Heart left ventricle (tissue), 16 donors: ENCODE data around the gene KITLG. TPM values are rescaled to one million over a fixed set of nuclear protein-coding genes. Genes with fewer than 3 reads are reported as not detected.

Experiments used
- ATAC-seq, 4 donors: fragments of 200-7000 bp; cut with Tn5 transposase; one replicate each; pipeline ENCODE4 v1.9.1; 2020 to 2022; ENCODE audit warnings: moderate library complexity in 4 of 4, mild to moderate bottlenecking in 3 of 4, moderate number of reproducible peaks in 1 of 4
- DNase-seq, 5 donors: peaks; one replicate each; pipeline ENCODE4 v3.0.0-alpha.2; 2020
- H3K27ac ChIP-seq, 12 donors: fragments of 200-600 bp; sonication (generic) in 4 of 12; one replicate each; pipeline versions ENCODE4 v1.5.0 to v1.8.0; 2016 to 2022; ENCODE audit warnings: mild to moderate bottlenecking in 2 of 12
- H3K27me3 ChIP-seq, 9 donors: fragments of 200-600 bp; sonication (generic) in 2 of 9; one replicate each; pipeline versions ENCODE4 v1.5.1 to v1.8.0; 2016 to 2022; ENCODE audit warnings: mild to moderate bottlenecking in 3 of 9
- H3K36me3 ChIP-seq, 9 donors: fragments of 200-600 bp; sonication (generic) in 2 of 9; one replicate each; pipeline versions ENCODE4 v1.5.0 to v1.8.0; 2018 to 2022; ENCODE audit warnings: mild to moderate bottlenecking in 2 of 9
- H3K4me1 ChIP-seq, 12 donors: fragments of 200-600 bp; sonication (generic) in 4 of 12; one replicate each; pipeline versions ENCODE4 v1.5.0 to v1.8.0; 2016 to 2022; ENCODE audit warnings: mild to moderate bottlenecking in 3 of 12
- H3K4me3 ChIP-seq, 12 donors: fragments of 200-600 bp; sonication (generic) in 4 of 12; one replicate each; pipeline versions ENCODE4 v1.5.0 to v1.8.0; 2017 to 2022; ENCODE audit warnings: mild to moderate bottlenecking in 9 of 12, moderate library complexity in 4 of 12
- H3K9me3 ChIP-seq, 12 donors: fragments of 200-600 bp; sonication (generic) in 4 of 12; one replicate each; pipeline versions ENCODE4 v1.5.0 to v1.8.0; 2016 to 2022; ENCODE audit warnings: mild to moderate bottlenecking in 1 of 12
- POLR2A ChIP-seq, 2 donors: fragments of 450-650 bp; IDR thresholded peaks; one replicate each; pipeline ENCODE4 v1.6.1; 2017; ENCODE audit warnings: antibody characterized with exemption in 2 of 2, mild to moderate bottlenecking in 2 of 2, moderate library complexity in 2 of 2
- WGBS, 4 donors: extraction: QIAGEN DNeasy Blood & Tissue Kit in 2 of 4; methylation state at CpG; one replicate each; pipeline versions ENCODE4 v1.1.5 to v1.1.7; 2013 to 2018; 5-methylcytosine and 5-hydroxymethylcytosine counted together
- intact Hi-C, 10 donors: fragments of 100-400 bp; cut with DNase I; formaldehyde crosslinking; loops; one replicate each; pipeline versions ENCODE4 v1.11.1 to v1.14.2; 2022
- polyA plus RNA-seq, 2 donors: library from polyadenylated mRNA; stranded (reverse); fragments of 200-250 nt; gene quantifications; one replicate each; pipeline ENCODE4 v1.2.3, GENCODE V29; 2013
- total RNA-seq, 9 donors: library from RNA; depleted of rRNA in 2 of 9; stranded (reverse); fragments of >200 nt in 2 of 9; fragmentation: NEBNext Ultra II Directional in 3 of 9; extraction: Animal tissue kit (Norgen Biotek cat#: 25700) in 3 of 9; gene quantifications; one replicate each; pipeline versions ENCODE4 v1.1.0 to v1.2.4, GENCODE V29; 2016 to 2023
- TF ChIP-seq, protein P1 (sequence below), 12 donors: fragments of 200-600 bp; sonication (generic) in 4 of 12; IDR thresholded peaks; one replicate each; pipeline versions ENCODE4 v1.5.0 to v1.8.0; 2018 to 2022; ENCODE audit warnings: antibody characterized with exemption in 12 of 12, mild to moderate bottlenecking in 5 of 12
- donor health status: ischemic (EF 13 %, LVEDD 7.1; RV severe dilation, severe dysfunction).
- donor health status: healthy with polysubstance abuse.
- donor health status: DM: no; HTN: yes; CAD: no.
- donor health status: DM: no; HTN: no; CAD: no.
- donor health status: ischemic (EF 25% LVEDD 6.9; RV normal size, moderate dysfunction).
- donor health status: ischemic (EF 25% LVEDD 5.7; RV mildly dilated, moderate dysfunction).
- donor health status: healthy.
- donor health status: DM: yes; HTN: yes; CAD: no.
- donor health status: ischemic (EF 35%, LVEDD 5.7; RV mildly dilated, moderate dysfunction).
- donor health status: nonischemic (EF 11% LVEDD 7.7; RV severe dilation, severe dysfunction).
- donor health status: DM: yes; HTN: yes; CAD: no.
- donor health status: PGD.
- donor health status: ischemic (EF 29% LVEDD 5.4; RV normal size, mild dysfunction).
- donor health status: nonischemic (EF 23%, LVEDD 6.1; RV moderate dilation, normal function).

Gene KITLG
- total and polyA plus RNA-seq, 11 donors = 3.1 to 15.3 (median 9.3) TPM

DNA sequence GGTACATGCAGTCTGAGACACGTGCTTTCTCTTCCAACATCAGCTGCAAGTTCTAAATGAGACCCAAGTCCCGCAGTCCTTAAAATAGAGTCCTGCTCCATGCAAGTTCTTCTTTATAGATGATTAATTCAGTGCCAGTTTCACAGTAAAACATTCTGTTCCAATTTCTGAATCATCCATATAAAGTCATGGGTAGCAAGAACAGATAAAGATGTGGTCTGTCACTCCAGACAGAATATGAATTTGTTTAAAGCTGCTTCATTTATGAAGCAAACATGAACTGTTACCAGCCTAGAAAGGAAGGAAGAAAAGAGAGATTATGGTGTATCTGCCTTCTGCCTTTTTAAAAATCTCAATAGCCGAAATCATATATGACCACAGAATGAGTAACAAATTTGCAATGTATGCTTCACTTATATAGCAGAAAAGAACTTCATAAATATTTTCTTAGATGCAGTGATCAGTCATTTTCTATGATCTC, 83.3 kb downstream of the KITLG start:
- 81 to 91% (median 83%) methylated on average over 3 of the region's 3 CpGs for WGBS, 4 donors
- H3K27ac ChIP-seq = no peak overlapping the region
- intact Hi-C loops = no loop called here

DNA sequence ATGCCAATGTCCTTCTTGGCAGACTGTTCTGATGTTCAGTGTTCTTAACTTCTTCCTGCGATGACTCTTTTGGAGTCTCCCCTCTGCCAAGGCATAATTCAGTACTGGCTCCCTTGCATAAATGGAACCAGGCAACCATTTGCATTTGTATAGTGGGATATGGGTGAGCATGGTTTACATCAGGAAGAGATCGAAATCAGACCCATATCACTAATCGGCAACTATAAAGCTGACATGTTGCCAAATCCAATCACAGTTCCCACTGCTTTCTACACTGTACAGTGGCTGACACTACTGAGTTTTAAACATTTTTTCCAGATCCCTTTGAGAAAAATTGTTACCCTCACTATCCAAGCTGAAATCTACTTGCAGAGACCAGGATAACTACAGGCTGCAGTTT, 83.8 kb downstream of the KITLG start:
- TF ChIP-seq, protein P1, sequence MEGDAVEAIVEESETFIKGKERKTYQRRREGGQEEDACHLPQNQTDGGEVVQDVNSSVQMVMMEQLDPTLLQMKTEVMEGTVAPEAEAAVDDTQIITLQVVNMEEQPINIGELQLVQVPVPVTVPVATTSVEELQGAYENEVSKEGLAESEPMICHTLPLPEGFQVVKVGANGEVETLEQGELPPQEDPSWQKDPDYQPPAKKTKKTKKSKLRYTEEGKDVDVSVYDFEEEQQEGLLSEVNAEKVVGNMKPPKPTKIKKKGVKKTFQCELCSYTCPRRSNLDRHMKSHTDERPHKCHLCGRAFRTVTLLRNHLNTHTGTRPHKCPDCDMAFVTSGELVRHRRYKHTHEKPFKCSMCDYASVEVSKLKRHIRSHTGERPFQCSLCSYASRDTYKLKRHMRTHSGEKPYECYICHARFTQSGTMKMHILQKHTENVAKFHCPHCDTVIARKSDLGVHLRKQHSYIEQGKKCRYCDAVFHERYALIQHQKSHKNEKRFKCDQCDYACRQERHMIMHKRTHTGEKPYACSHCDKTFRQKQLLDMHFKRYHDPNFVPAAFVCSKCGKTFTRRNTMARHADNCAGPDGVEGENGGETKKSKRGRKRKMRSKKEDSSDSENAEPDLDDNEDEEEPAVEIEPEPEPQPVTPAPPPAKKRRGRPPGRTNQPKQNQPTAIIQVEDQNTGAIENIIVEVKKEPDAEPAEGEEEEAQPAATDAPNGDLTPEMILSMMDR (IDR thresholded peaks at IDR 0.05) = no peak
- no peak for TF ChIP-seq POLR2A (IDR thresholded peaks at IDR 0.05)
- H3K36me3 ChIP-seq = peaks cover 0 to 16% (median 0%) of the 10 kb centered on the region in 9 donors
- H3K27ac ChIP-seq = no peak overlapping the region
- no peaks in the 10 kb centered on the region for H3K4me1 ChIP-seq
- ATAC-seq = no peak
- no peak for DNase-seq
- no peaks in the 10 kb centered on the region for H3K9me3 ChIP-seq
- H3K27me3 ChIP-seq = no peaks in the 10 kb centered on the region
- no peak overlapping the region for H3K4me3 ChIP-seq
- intact Hi-C loops = no loop called here
- 81 to 94% (median 88%) methylated on average over 3 of the region's 3 CpGs for WGBS, 4 donors

More for the DNA sequence above, 83.3 kb downstream of the KITLG start:
- ATAC-seq (no peak), DNase-seq (no peak)
- Histone ChIP-seq H3K4me1 (no peaks in the 10 kb centered on the region), H3K36me3 (peaks cover 0 to 16% (median 0%) of the 10 kb centered on the region in 9 donors), H3K9me3 (no peaks in the 10 kb centered on the region), H3K27me3 (no peaks in the 10 kb centered on the region), H3K4me3 (no peak overlapping the region)
- no peak for TF ChIP-seq POLR2A (IDR thresholded peaks at IDR 0.05)
- TF ChIP-seq, protein P1 (IDR thresholded peaks at IDR 0.05) = no peak

DNA sequence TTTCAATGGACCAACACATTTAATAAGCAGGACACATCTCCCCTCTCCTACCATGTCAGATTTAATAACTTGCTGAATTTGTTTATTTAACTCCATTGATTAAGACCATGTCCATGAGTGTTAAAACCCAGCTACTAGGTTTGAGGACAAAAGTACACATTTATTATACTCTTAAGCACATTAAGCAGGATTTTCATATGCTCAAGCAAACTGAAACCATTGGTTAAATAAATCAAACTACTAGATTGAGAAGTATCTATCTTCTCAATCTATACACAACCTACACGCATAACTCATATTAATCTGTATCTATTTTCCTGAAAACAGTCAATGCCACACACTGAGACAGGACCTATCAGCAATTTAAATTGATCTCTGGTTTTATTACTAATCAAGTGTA, 85.2 kb downstream of the KITLG start:
- no peaks in the 10 kb centered on the region for H3K9me3 ChIP-seq
- no peak overlapping the region for H3K27ac ChIP-seq
- ATAC-seq (no peak), DNase-seq (no peak)
- no peaks in the 10 kb centered on the region for H3K4me1 ChIP-seq
- H3K27me3 ChIP-seq = no peaks in the 10 kb centered on the region
- no peak overlapping the region for H3K4me3 ChIP-seq
- H3K36me3 ChIP-seq = peaks cover 0 to 16% (median 0%) of the 10 kb centered on the region in 9 donors
- intact Hi-C loops = no loop called here
- TF ChIP-seq POLR2A (IDR thresholded peaks at IDR 0.05) = no peak
- TF ChIP-seq, protein P1 (IDR thresholded peaks at IDR 0.05) = no peak
- WGBS, 4 donors = 93 to 99% (median 97%) methylated on average over 1 of the region's 1 CpG

DNA sequence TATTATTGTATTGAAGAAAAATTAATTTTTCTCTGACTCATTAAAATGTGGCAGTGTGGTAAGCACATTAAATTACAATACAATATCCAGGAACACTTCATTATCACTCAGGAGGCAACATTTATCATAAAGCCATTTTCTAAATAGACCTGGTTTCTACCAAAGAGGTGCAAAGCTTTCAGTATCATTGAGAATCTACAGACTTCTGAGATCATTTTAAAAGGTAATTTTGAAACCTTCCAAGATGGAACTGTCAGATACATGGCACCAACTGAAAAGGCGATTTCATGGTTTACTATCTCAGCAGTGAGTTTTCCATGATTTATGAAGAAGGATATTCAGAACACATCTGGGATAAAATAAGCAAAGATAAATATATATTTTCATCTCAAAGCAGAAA, 85.8 kb downstream of the KITLG start:
- H3K36me3 ChIP-seq = peaks cover 0 to 16% (median 0%) of the 10 kb centered on the region in 9 donors
- H3K27me3 ChIP-seq = no peaks in the 10 kb centered on the region
- no peaks in the 10 kb centered on the region for H3K4me1 ChIP-seq
- H3K4me3 ChIP-seq = no peak overlapping the region
- TF ChIP-seq POLR2A (IDR thresholded peaks at IDR 0.05) = no peak
- TF ChIP-seq, protein P1 (IDR thresholded peaks at IDR 0.05) = no peak
- no peak for DNase-seq
- no peak for ATAC-seq
- intact Hi-C loops = no loop called here
- no peaks in the 10 kb centered on the region for H3K9me3 ChIP-seq
- no peak overlapping the region for H3K27ac ChIP-seq
- WGBS, 4 donors = 91 to 96% (median 95%) methylated on average over 1 of the region's 1 CpG
